HepG2 (cell line): ENCODE measurements around the gene ETS2. TPM values are rescaled to one million over a fixed set of nuclear protein-coding genes. Genes with fewer than 3 reads are reported as not detected.

ENCODE experiments used
- AGO2 ChIP-seq: fragments of 200-400 bp; formaldehyde crosslinking; optimal IDR thresholded peaks from 2 replicates; pipeline ENCODE3; 2017; ENCODE audit warnings: mild to moderate bottlenecking, low read depth, low read length, moderate library complexity
- FOXJ3 ChIP-seq: sonication (generic); formaldehyde crosslinking; IDR thresholded peaks from 2 replicates; pipeline ENCODE4 v1.4.0; 2020; ENCODE audit warnings: missing genetic modification reagents, mild to moderate bottlenecking, borderline replicate concordance
- FOXK1 ChIP-seq: sonication (generic); formaldehyde crosslinking; IDR thresholded peaks from 2 replicates; pipeline ENCODE4 v1.4.0; 2020; ENCODE audit warnings: low read depth, missing genetic modification reagents, borderline replicate concordance
- KDM2A ChIP-seq: sonication (generic); formaldehyde crosslinking; IDR thresholded peaks from 2 replicates; pipeline ENCODE4 v1.4.0; 2020; ENCODE audit warnings: low read depth, missing genetic modification reagents, borderline replicate concordance
- MIER3 ChIP-seq: IDR thresholded peaks from 2 replicates; pipeline ENCODE4 v1.6.1; 2016; ENCODE audit warnings: missing compliant biosample characterization, borderline replicate concordance
- MTA1 ChIP-seq: sonication (generic); formaldehyde crosslinking; IDR thresholded peaks from 2 replicates; pipeline ENCODE4 v1.4.0; 2020; ENCODE audit warnings: missing genetic modification reagents, mild to moderate bottlenecking, borderline replicate concordance
- RELA ChIP-seq: sonication (generic); formaldehyde crosslinking; IDR thresholded peaks from 2 replicates; pipeline ENCODE4 v1.4.0; 2020; ENCODE audit warnings: missing genetic modification reagents
- SATB2 ChIP-seq: sonication (generic); formaldehyde crosslinking; IDR thresholded peaks from 2 replicates; pipeline ENCODE4 v1.5.0; 2020; ENCODE audit warnings: missing genetic modification reagents
- SMARCC2 ChIP-seq: fragments of 450-650 bp; IDR thresholded peaks from 2 replicates; pipeline ENCODE4 v1.6.1; 2017; ENCODE audit warnings: antibody characterized with exemption, mild to moderate bottlenecking
- YEATS2 ChIP-seq: sonication (generic); formaldehyde crosslinking; IDR thresholded peaks from 2 replicates; pipeline ENCODE4 v1.4.0; 2020; ENCODE audit warnings: missing genetic modification reagents, borderline replicate concordance
- ZNF264 ChIP-seq: sonication (generic); formaldehyde crosslinking; IDR thresholded peaks from 2 replicates; pipeline ENCODE4 v1.4.0; 2020; ENCODE audit warnings: missing genetic modification reagents
- ZNF777 ChIP-seq: sonication (generic); formaldehyde crosslinking; IDR thresholded peaks from 2 replicates; pipeline ENCODE4 v1.4.0; 2020; ENCODE audit warnings: missing genetic modification reagents
- ZNF788 ChIP-seq: sonication (generic); formaldehyde crosslinking; IDR thresholded peaks from 2 replicates; pipeline ENCODE4 v1.5.0; 2020; ENCODE audit warnings: mild to moderate bottlenecking, missing genetic modification reagents, borderline replicate concordance
- polyA plus RNA-seq, 8 experiments: library from polyadenylated mRNA; depleted of rRNA in 3 of 8; stranded (reverse) in 7 of 8; unstranded in 1 of 8; fragments of >200 nt; fragmentation: Illumina TruSeq in 4 of 8; extraction: Trizol in 4 of 8; gene quantifications; 2 replicates each; pipeline versions ENCODE4 v1.2.1 to v1.2.3, GENCODE V29; 2011 to 2016; ENCODE audit warnings: low read depth in 4 of 8, missing spikeins in 1 of 8, mixed read lengths in 1 of 8; ENCODE audit not compliant: insufficient read depth in 1 of 8
- total RNA-seq, 5 experiments: library from RNA; depleted of rRNA; stranded (reverse); fragments of >200 nt; fragmentation: Illumina TruSeq; extraction: Trizol; gene quantifications; 2 replicates each; pipeline ENCODE4 v1.2.3, GENCODE V29; 2016; ENCODE audit warnings: low read depth in 1 of 5
- TF ChIP-seq, protein P1 (sequence below): sonication (generic); formaldehyde crosslinking; IDR thresholded peaks from 2 replicates; pipeline ENCODE4 v1.4.0; 2020; ENCODE audit warnings: mild to moderate bottlenecking, missing genetic modification reagents
- TF ChIP-seq, protein P2 (sequence below): IDR thresholded peaks from 2 replicates; pipeline ENCODE4 v1.6.1; 2012; ENCODE audit warnings: low read depth, low read length, improper control_type of control experiment
- TF ChIP-seq, protein P3 (sequence below): fragments of 450-650 bp; IDR thresholded peaks from 2 replicates; pipeline ENCODE4 v1.6.1; 2017
- TF ChIP-seq, protein P4 (sequence below), 2 experiments: fragments of 450-650 bp in 1 of 2; sonication (generic) in 1 of 2; formaldehyde crosslinking; IDR thresholded peaks; 2 replicates each; pipeline versions ENCODE4 v1.5.0 to v1.8.0; 2020 to 2022; ENCODE audit warnings: mild to moderate bottlenecking in 1 of 2, missing genetic modification reagents in 1 of 2
- TF ChIP-seq, protein P5 (sequence below), 2 experiments: IDR thresholded peaks; 2 replicates each; pipeline ENCODE4 v1.6.1; 2011 to 2012; ENCODE audit warnings: low read length in 2 of 2, borderline replicate concordance in 1 of 2, low read depth in 1 of 2, mild to moderate bottlenecking in 1 of 2, moderate library complexity in 1 of 2

Gene ETS2
- total and polyA plus RNA-seq, 2 of the 13 experiments (the other 11 are each of a cell fraction or from before 2014, with no cell fraction given): 24.6 to 64.4 TPM

DNA sequence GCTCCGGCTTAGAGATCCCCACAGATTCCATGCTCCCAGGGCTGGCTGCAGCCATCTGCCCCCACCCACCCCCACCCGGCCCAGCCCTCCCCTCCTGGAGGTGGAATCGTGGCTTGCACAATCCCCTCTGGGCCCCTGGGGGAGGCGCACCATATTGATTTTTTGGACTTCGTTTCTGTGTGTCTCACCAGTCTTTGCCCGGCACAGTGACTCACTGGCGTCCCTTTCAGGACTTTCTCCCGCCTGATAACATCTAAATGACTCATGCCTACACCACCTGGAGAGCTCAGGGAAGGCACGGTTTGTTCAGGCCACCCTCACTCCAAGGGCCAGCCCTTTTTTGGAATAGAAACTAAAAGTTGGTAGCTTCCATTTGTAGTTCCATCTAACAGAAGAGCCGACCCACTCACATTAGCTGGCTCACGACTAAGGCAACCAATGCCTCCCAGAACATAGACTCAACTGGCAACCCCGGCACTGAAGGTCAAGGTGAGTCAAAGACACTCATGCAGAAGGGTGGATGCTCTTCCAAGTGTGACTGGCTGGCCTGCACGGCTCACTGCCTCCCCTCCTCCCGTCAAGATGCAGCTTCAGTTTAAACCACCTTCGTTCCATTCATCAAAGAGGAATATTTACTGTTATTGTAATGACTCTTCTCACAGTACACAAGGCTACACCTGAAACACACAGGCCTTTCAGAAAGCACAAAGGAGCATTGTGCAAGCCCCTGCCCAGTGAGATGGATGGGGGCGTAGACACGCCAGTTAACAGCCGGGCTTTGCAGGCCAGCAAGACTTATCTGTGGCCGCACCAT, 18.1 kb upstream of the ETS2 start (continued):
- TF ChIP-seq SATB2 (CRISPR knock-in tag): 0 out of 2 replicates have a peak, but pooled peaks have one; percentile 23
- no peak for TF ChIP-seq AGO2
- TF ChIP-seq RELA (CRISPR knock-in tag): no peak
- TF ChIP-seq, protein P1, sequence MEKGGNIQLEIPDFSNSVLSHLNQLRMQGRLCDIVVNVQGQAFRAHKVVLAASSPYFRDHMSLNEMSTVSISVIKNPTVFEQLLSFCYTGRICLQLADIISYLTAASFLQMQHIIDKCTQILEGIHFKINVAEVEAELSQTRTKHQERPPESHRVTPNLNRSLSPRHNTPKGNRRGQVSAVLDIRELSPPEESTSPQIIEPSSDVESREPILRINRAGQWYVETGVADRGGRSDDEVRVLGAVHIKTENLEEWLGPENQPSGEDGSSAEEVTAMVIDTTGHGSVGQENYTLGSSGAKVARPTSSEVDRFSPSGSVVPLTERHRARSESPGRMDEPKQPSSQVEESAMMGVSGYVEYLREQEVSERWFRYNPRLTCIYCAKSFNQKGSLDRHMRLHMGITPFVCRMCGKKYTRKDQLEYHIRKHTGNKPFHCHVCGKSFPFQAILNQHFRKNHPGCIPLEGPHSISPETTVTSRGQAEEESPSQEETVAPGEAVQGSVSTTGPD (CRISPR knock-in tag): no peak
- TF ChIP-seq, protein P2, sequence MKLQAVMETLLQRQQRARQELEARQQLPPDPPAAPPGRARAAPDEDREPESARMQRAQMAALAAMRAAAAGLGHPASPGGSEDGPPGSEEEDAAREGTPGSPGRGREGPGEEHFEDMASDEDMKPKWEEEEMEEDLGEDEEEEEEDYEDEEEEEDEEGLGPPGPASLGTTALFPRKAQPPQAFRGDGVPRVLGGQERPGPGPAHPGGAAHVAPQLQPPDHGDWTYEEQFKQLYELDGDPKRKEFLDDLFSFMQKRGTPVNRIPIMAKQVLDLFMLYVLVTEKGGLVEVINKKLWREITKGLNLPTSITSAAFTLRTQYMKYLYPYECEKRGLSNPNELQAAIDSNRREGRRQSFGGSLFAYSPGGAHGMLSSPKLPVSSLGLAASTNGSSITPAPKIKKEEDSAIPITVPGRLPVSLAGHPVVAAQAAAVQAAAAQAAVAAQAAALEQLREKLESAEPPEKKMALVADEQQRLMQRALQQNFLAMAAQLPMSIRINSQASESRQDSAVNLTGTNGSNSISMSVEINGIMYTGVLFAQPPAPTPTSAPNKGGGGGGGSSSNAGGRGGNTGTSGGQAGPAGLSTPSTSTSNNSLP: peak; percentile 41; the same call in 1 of the 2 replicates
- TF ChIP-seq, protein P3, sequence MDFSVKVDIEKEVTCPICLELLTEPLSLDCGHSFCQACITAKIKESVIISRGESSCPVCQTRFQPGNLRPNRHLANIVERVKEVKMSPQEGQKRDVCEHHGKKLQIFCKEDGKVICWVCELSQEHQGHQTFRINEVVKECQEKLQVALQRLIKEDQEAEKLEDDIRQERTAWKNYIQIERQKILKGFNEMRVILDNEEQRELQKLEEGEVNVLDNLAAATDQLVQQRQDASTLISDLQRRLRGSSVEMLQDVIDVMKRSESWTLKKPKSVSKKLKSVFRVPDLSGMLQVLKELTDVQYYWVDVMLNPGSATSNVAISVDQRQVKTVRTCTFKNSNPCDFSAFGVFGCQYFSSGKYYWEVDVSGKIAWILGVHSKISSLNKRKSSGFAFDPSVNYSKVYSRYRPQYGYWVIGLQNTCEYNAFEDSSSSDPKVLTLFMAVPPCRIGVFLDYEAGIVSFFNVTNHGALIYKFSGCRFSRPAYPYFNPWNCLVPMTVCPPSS: no peak
- peak; percentile 61 for TF ChIP-seq KDM2A (CRISPR knock-in tag)
- peak; percentile 25; the same call in 1 of the 2 replicates for TF ChIP-seq FOXJ3 (CRISPR knock-in tag)
- TF ChIP-seq, protein P4, sequence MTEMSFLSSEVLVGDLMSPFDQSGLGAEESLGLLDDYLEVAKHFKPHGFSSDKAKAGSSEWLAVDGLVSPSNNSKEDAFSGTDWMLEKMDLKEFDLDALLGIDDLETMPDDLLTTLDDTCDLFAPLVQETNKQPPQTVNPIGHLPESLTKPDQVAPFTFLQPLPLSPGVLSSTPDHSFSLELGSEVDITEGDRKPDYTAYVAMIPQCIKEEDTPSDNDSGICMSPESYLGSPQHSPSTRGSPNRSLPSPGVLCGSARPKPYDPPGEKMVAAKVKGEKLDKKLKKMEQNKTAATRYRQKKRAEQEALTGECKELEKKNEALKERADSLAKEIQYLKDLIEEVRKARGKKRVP (CRISPR knock-in tag; IDR thresholded peaks at IDR 0.05): peak in 1 of 2 experiments; percentile 12; a peak in 1 of 4 replicates
- TF ChIP-seq MIER3 (CRISPR knock-in tag): peak; percentile 74; the same call in 1 of the 2 replicates
- peak; percentile 68; the same call in 1 of the 2 replicates for TF ChIP-seq ZNF264 (CRISPR knock-in tag)
- TF ChIP-seq, protein P5, sequence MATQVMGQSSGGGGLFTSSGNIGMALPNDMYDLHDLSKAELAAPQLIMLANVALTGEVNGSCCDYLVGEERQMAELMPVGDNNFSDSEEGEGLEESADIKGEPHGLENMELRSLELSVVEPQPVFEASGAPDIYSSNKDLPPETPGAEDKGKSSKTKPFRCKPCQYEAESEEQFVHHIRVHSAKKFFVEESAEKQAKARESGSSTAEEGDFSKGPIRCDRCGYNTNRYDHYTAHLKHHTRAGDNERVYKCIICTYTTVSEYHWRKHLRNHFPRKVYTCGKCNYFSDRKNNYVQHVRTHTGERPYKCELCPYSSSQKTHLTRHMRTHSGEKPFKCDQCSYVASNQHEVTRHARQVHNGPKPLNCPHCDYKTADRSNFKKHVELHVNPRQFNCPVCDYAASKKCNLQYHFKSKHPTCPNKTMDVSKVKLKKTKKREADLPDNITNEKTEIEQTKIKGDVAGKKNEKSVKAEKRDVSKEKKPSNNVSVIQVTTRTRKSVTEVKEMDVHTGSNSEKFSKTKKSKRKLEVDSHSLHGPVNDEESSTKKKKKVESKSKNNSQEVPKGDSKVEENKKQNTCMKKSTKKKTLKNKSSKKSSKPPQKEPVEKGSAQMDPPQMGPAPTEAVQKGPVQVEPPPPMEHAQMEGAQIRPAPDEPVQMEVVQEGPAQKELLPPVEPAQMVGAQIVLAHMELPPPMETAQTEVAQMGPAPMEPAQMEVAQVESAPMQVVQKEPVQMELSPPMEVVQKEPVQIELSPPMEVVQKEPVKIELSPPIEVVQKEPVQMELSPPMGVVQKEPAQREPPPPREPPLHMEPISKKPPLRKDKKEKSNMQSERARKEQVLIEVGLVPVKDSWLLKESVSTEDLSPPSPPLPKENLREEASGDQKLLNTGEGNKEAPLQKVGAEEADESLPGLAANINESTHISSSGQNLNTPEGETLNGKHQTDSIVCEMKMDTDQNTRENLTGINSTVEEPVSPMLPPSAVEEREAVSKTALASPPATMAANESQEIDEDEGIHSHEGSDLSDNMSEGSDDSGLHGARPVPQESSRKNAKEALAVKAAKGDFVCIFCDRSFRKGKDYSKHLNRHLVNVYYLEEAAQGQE (IDR thresholded peaks at IDR 0.05; ENCODE audit: borderline replicate concordance in 1 of 2, low read depth in 1 of 2, low read length in 2 of 2): peak in 1 of 2 experiments; percentile 55; a peak in 1 of 4 replicates
- TF ChIP-seq ZNF777 (CRISPR knock-in tag): no peak
- peak; percentile 27; the same call in 1 of the 2 replicates for TF ChIP-seq ZNF788 (CRISPR knock-in tag)
- peak; percentile 53; the same call in 1 of the 2 replicates for TF ChIP-seq MTA1 (CRISPR knock-in tag)
- peak; percentile 36; the same call in 1 of the 2 replicates for TF ChIP-seq SMARCC2
- TF ChIP-seq FOXK1: peak; percentile 64; the same call in 1 of the 2 replicates
- TF ChIP-seq YEATS2 (CRISPR knock-in tag): peak; percentile 60; the same call in 1 of the 2 replicates
